Neural cell (in vitro differentiated cells): ENCODE results near the gene USP31. TPM values are rescaled to one million over a fixed set of nuclear protein-coding genes. Genes with fewer than 3 reads are reported as not detected.

Experiments used
- H2AFZ ChIP-seq: fragments of 200-600, 300-800 bp; sonication (generic), shearing (Covaris generic); 2 replicates; pipeline ENCODE4 v1.6.0; 2014; ENCODE audit warnings: low read depth, mild to moderate bottlenecking, antibody characterized with exemption, low read length, moderate library complexity
- H3F3A ChIP-seq: fragments of 200-600 bp; shearing (Covaris generic); 2 replicates; pipeline ENCODE4 v1.6.1; 2016; ENCODE audit warnings: mild to moderate bottlenecking, moderate library complexity, mixed read lengths, antibody characterized with exemption, low read length; ENCODE audit not compliant: insufficient read depth, poor library complexity, severe bottlenecking
- H3K27ac ChIP-seq: fragments of 200-600, 300-800 bp; sonication (generic), shearing (Covaris generic); 2 replicates; pipeline ENCODE4 v1.5.1; 2014; ENCODE audit warnings: mild to moderate bottlenecking, low read length, moderate library complexity
- H3K27me3 ChIP-seq: fragments of 300-800, 200-600 bp; sonication (generic), shearing (Covaris generic); 2 replicates; pipeline ENCODE4 v1.6.0; 2014; ENCODE audit warnings: mild to moderate bottlenecking, low read depth, low read length, moderate library complexity; ENCODE audit not compliant: insufficient read depth
- H3K36me3 ChIP-seq: fragments of 300-800, 200-600 bp; sonication (generic), shearing (Covaris generic); 2 replicates; pipeline ENCODE4 v1.5.1; 2014; ENCODE audit warnings: mild to moderate bottlenecking, antibody characterized with exemption, low read length, moderate library complexity; ENCODE audit not compliant: insufficient read depth
- H3K4me2 ChIP-seq: fragments of 300-800, 200-600 bp; sonication (generic), shearing (Covaris generic); 2 replicates; pipeline ENCODE4 v1.6.0; 2014; ENCODE audit warnings: mild to moderate bottlenecking, low read length
- H3K4me3 ChIP-seq: fragments of 300-800, 200-600 bp; sonication (generic), shearing (Covaris generic); 2 replicates; pipeline ENCODE4 v1.5.1; 2014; ENCODE audit warnings: mild to moderate bottlenecking, low read length, moderate library complexity
- H3K79me2 ChIP-seq: fragments of 200-600 bp; shearing (Covaris generic); replicated peaks from 2 replicates; pipeline ENCODE4 v1.6.0; 2014; ENCODE audit warnings: mild to moderate bottlenecking, low read length, moderate library complexity; ENCODE audit not compliant: insufficient read depth
- H3K9ac ChIP-seq: fragments of 300-800, 200-600 bp; sonication (generic), shearing (Covaris generic); 2 replicates; pipeline ENCODE4 v1.6.1; 2016; ENCODE audit warnings: mild to moderate bottlenecking, low read length, mixed read lengths
- H3K9me2 ChIP-seq: fragments of 200-600 bp; shearing (Covaris generic); 2 replicates; pipeline ENCODE4 v1.6.1; 2016; ENCODE audit warnings: mild to moderate bottlenecking, low read length, mixed read lengths; ENCODE audit not compliant: insufficient read depth
- H3K9me3 ChIP-seq: fragments of 200-600, 300-800 bp; sonication (generic), shearing (Covaris generic); 2 replicates; pipeline ENCODE4 v1.6.1; 2016; ENCODE audit warnings: mild to moderate bottlenecking, mixed run types, low read length, moderate library complexity, mixed read lengths
- H4K20me1 ChIP-seq: fragments of 200-600 bp; shearing (Covaris generic); 2 replicates; pipeline ENCODE4 v1.6.1; 2016; ENCODE audit warnings: mild to moderate bottlenecking, mixed run types; ENCODE audit not compliant: insufficient read depth
- CTCF ChIP-seq: fragments of 450-650 bp; IDR thresholded peaks from 2 replicates; pipeline ENCODE4 v1.5.1; 2014; ENCODE audit warnings: antibody characterized with exemption, mild to moderate bottlenecking, moderate library complexity; ENCODE audit not compliant: poor library complexity, severe bottlenecking
- EP300 ChIP-seq: fragments of 450-650 bp; conservative IDR thresholded peaks from 2 replicates; pipeline ENCODE4 v1.6.1; 2014; ENCODE audit warnings: antibody characterized with exemption, mild to moderate bottlenecking, moderate library complexity; ENCODE audit not compliant: poor library complexity, severe bottlenecking
- EZH2 ChIP-seq: fragments of 200-600, 300-800 bp; shearing (Covaris generic), sonication (generic); IDR thresholded peaks from 2 replicates; pipeline ENCODE4 v1.6.1; 2014; ENCODE audit warnings: antibody characterized with exemption, low read length, borderline replicate concordance, mild to moderate bottlenecking; ENCODE audit not compliant: insufficient read depth, poor library complexity, severe bottlenecking
- MXI1 ChIP-seq: fragments of 450-650 bp; conservative IDR thresholded peaks from 2 replicates; pipeline ENCODE4 v1.6.1; 2014; ENCODE audit warnings: antibody characterized with exemption, mild to moderate bottlenecking; ENCODE audit not compliant: poor library complexity, severe bottlenecking
- POLR2AphosphoS5 ChIP-seq: IDR thresholded peaks from 2 replicates; pipeline ENCODE4 v1.6.1; 2012
- RAD21 ChIP-seq: fragments of 450-650 bp; conservative IDR thresholded peaks from 2 replicates; pipeline ENCODE4 v1.6.1; 2014; ENCODE audit warnings: antibody characterized with exemption, mild to moderate bottlenecking, moderate library complexity
- REST ChIP-seq: IDR thresholded peaks from 2 replicates; pipeline ENCODE4 v1.6.1; 2012; ENCODE audit warnings: borderline replicate concordance
- SMC3 ChIP-seq: fragments of 450-650 bp; conservative IDR thresholded peaks from 2 replicates; pipeline ENCODE4 v1.6.1; 2014; ENCODE audit warnings: antibody characterized with exemption, mild to moderate bottlenecking, moderate library complexity; ENCODE audit not compliant: poor library complexity
- TAF1 ChIP-seq: IDR thresholded peaks from 2 replicates; pipeline ENCODE4 v1.6.1; 2012; ENCODE audit warnings: low read depth
- polyA plus RNA-seq: library from polyadenylated mRNA; depleted of rRNA; stranded (reverse); fragments of >200 nt; gene quantifications from 2 replicates; pipeline ENCODE4 v1.2.3, GENCODE V29; 2014

The USP31 gene
- polyA plus RNA-seq, 1 donor from 2014 or later = 5.8 TPM

GRCh38 chr16:23072769-23073549, 76.3 kb downstream of the USP31 start:
- Histone ChIP-seq H3K9me2 (no peaks in the 10 kb centered on the region), H4K20me1 (no peaks in the 10 kb centered on the region), H3K9ac (no peak overlapping the region), H3F3A (no peaks in the 10 kb centered on the region), H3K4me3 (no peak overlapping the region), H2AFZ (no peak overlapping the region), H3K4me2 (no peak overlapping the region), H3K79me2 (no peaks in the 10 kb centered on the region), H3K36me3 (no peaks in the 10 kb centered on the region), H3K27me3 (no peaks in the 10 kb centered on the region), H3K9me3 (no peaks in the 10 kb centered on the region), H3K27ac (no peak overlapping the region)
- peak; percentile 26 for TF ChIP-seq SMC3
- no peak for TF ChIP-seq TAF1
- peak; percentile 40 for TF ChIP-seq CTCF

- no peaks in the 10 kb centered on the region for H4K20me1 ChIP-seq
These were observed 77.1 kb downstream of the USP31 start for GRCh38 chr16:23072084-23072599.

More at GRCh38 chr16:23072084-23072599, 77.1 kb downstream of the USP31 start:
- Histone ChIP-seq H3K79me2 (no peaks in the 10 kb centered on the region), H3F3A (no peaks in the 10 kb centered on the region), H2AFZ (no peak overlapping the region), H3K27me3 (no peaks in the 10 kb centered on the region), H3K9ac (no peak overlapping the region), H3K4me2 (no peak overlapping the region), H3K36me3 (no peaks in the 10 kb centered on the region), H3K27ac (no peak overlapping the region), H3K9me3 (no peaks in the 10 kb centered on the region), H3K9me2 (no peaks in the 10 kb centered on the region), H3K4me3 (no peak overlapping the region)
- no peak for TF ChIP-seq SMC3
- TF ChIP-seq MXI1 = no peak
- TF ChIP-seq RAD21 = no peak
- TF ChIP-seq REST = no peak
- no peak for TF ChIP-seq POLR2AphosphoS5
- TF ChIP-seq EP300 = no peak
- no peak for TF ChIP-seq EZH2
- no peak for TF ChIP-seq TAF1
- no peak for TF ChIP-seq CTCF
